ENCODE results near the gene SAMHD1.

DNA sequence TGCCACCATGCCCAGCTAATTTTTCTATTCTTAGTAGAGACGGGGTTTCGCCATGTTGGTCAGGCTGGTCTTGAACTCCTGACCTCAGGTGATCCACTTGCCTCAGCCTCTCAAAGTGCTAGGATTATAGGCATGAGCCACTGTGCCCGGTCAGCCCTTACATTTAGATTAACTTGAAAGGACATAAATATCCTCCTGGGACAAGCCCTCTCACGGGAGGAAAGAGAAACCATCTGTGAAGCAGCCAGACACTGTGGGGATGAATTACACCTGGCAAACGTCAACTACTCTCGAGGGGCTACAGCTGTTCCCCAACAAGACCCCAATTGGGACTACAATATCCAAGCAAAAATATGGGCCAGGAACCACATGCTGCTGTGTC, 32.7 kb upstream of the SAMHD1 start:
- TF ChIP-seq, protein P1, sequence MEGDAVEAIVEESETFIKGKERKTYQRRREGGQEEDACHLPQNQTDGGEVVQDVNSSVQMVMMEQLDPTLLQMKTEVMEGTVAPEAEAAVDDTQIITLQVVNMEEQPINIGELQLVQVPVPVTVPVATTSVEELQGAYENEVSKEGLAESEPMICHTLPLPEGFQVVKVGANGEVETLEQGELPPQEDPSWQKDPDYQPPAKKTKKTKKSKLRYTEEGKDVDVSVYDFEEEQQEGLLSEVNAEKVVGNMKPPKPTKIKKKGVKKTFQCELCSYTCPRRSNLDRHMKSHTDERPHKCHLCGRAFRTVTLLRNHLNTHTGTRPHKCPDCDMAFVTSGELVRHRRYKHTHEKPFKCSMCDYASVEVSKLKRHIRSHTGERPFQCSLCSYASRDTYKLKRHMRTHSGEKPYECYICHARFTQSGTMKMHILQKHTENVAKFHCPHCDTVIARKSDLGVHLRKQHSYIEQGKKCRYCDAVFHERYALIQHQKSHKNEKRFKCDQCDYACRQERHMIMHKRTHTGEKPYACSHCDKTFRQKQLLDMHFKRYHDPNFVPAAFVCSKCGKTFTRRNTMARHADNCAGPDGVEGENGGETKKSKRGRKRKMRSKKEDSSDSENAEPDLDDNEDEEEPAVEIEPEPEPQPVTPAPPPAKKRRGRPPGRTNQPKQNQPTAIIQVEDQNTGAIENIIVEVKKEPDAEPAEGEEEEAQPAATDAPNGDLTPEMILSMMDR (IDR thresholded peaks at IDR 0.05; ENCODE audit: insufficient read depth, low read length, poor library complexity, severe bottlenecking) = no peak
- TF ChIP-seq EZH2phosphoT487 (conservative IDR thresholded peaks at IDR 0.05; ENCODE audit: low read length) = no peak

Data from SU-DHL-6 (cell line).